ENCODE results near the gene FBXO47.
"Not testable (repeated sequence)": the region's sequence is repeated elsewhere in the genome, so short reads cannot be mapped to it uniquely, and the experiment has no call there.

Gene FBXO47

DNA sequence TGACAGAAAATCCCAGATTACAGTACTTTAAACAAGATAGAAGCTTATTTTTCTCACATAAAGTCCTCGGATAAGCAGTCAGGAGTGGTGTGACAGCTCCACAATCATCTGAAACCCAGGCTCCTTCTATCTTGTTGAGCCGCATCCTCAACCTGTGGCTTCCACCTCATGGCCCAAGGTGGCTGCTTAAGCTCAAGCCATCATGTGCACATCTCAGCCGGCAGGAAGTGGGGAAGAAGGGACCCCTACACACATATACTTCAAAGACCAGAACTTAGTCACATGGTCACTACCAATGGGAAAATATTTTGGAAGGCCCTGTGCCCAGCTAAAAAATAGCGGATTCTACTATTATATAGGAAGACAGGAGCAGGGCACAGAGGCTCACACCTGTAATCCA lies 11.0 kb upstream of the FBXO47 start:
- no peak for DNase-seq

DNA sequence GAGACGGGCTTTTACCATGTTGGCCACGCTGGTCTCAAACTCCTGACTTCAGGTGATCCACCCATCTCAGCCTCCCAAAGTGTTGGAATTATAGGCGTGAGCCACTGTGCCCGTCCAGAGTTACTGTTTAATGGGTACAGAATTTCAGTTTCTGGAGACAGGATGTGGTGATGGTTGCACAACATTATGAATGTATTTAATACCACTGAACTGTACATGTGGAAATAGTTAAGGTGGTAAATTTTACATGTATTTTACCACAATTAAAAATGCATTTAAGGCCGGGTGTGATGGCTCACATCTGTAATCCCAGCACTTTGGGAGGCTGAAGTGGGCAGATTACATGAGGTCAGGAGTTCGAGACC lies 9.0 kb upstream of the FBXO47 start:
- DNase-seq: peak; percentile 64

- no peak for DNase-seq
Observed at GRCh38 chr17:38970804-38971203, 3.6 kb upstream of the FBXO47 start.

- DNase-seq: no peak
Observed at GRCh38 chr17:38970128-38970527, 2.9 kb upstream of the FBXO47 start.

DNA sequence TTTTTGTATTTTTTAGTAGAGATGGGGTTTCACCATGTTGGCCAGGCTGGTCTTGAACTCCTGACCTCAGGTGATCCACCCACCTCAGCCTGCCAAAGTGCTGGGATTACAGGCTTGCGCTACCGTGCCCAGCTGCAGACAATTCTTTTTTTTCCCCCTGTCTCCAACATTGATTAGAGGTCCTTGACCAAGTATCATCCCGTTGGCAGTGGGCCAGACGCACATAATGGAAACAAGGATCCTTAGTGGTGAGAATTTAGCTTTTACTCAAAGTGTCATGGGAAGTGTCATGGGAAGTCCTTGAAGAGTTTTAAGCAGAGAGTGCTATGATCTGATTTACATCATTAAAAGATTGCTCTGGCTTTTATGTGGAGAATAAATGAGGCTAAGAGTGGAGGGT lies 2.1 kb upstream of the FBXO47 start:
- DNase-seq: no peak

DNA sequence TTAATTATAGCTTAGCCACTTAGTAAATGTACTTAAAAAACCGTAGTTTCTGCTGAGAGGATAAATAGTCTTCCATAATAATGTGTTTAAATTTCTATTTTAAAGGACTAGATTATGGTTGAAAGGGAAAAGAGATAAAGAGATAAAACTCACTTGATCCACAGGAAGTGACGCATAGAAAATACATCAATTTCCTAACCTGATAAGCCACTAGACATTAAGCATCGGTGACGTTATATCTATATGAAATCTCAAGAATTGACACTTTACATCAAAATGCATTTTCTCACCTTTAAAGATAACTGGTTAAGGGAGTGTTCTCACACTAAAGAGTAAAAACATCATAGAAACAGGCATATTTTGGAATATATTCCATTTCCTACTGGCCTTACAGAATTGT lies 5.8 kb downstream of the FBXO47 start:
- DNase-seq: no peak

GRCh38 chr17:38960402-38960801 lies 6.8 kb downstream of the FBXO47 start:
- DNase-seq: no peak

- DNase-seq: no peak
Observed at GRCh38 chr17:38959508-38959907, 7.7 kb downstream of the FBXO47 start.

DNA sequence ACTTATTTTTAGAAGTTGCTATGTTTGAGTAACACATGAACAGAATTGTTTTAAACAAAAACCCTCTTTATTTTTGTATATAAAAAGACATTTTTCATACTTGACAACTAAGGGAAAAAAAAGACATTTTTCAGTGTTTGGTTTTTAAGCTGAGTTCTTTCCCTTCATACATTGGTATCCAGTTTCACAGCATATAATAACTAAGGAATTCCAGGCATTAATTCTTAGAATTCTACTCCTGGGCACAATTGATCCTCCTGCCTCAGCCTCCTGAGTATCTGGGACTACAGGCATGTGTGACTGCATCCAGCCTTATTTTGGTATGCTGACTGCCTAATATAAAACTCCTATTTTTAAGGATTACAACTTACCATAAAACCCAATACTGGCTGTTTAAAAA lies 8.4 kb downstream of the FBXO47 start:
- peak; percentile 87 for DNase-seq

DNA sequence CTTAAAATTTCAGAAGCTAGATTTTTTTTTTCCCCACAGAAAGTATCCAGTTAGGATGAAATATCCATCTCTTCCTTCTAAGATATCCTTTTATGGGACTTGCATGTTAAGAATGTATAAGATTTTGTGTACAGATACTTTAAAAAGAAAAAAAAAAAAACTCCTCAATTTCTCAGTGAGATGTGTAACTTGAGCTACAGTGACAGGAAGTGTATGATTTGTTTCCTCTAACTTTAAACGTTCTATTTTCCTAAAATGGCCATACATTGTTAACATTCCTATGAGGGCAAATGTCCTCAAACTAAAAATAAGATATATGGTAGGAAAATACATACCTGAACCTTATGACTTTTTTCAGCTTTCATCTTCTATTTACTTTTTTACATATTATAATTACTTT lies 8.9 kb downstream of the FBXO47 start:
- peak; percentile 80 for DNase-seq

- DNase-seq: not testable (repeated sequence)
Observed at GRCh38 chr17:38953800-38954199, 13.4 kb downstream of the FBXO47 start.

- DNase-seq: no peak
Observed at GRCh38 chr17:38947189-38947588, 20.0 kb downstream of the FBXO47 start.

DNA sequence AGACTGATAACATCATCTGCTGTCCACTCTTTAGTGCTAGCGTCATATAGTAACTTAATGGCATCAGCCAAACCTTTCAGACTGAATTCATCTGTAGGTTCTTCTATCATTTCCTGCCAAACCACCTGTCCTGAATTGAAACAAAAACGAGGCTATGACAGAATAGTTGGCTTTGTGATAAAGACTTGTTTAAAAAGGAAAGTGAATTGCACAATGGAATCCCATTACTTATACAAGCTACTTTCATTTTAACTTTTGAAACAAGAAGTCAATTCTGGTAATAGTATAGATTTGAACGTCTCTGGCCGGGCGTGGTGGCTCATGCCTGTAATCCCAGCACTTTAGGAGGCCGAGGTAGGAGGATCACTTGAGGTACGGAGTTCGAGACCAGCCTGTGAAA lies 23.6 kb downstream of the FBXO47 start:
- DNase-seq: no peak

DNA sequence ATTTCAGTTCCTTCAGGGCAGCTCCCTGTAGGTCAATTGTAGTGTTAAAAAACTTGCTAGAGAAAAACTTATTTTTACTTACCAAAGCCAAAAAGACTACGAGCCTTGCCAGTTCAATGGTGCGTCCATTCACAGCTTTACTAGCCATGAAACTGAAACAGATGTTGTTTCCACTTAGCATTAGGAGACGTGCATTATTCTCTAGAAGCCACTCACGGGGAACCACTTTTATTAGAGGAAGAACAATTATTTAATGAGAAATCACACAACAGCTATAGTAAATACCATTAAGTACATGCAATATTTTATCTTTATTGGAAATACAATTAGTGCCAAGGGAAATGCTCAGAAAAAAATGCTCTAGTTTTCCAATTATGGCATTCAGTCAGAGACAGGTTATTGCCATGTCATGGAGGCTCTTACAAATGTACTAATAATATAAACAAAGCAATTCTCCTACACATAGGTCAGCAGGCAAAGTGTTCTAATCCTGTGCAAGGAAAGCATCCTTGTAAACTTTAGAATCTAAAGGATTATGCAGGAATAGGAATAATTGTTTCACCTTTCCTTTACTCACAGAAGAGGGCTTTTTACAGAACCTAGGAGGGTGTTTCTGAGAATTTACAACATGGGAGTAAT lies 24.4 kb downstream of the FBXO47 start:
- no peak for DNase-seq

DNA sequence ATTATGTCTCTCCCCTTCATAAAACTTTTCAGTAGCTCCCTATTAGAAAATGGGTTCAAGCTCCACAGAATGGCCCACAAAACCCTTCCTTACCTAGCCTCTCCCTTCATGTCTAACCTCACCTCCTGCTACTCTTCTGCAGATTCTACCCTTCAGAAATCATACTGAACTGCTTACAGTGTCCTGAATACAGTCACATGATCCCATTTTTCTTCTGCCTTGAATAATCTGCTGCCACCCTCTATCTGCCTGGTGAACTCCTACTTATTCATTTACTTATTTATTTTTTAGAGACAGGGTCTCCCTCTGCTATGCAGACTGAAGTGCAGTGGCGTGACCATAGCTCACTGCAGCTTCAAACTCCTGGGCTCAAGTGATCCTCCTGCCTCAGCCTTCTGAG lies 26.8 kb downstream of the FBXO47 start:
- no peak for DNase-seq

GRCh38 chr17:38939987-38940386 lies 27.2 kb downstream of the FBXO47 start:
- no peak for DNase-seq

GRCh38 chr17:38933962-38934361 lies 33.2 kb downstream of the FBXO47 start:
- DNase-seq: not testable (repeated sequence)

DNA sequence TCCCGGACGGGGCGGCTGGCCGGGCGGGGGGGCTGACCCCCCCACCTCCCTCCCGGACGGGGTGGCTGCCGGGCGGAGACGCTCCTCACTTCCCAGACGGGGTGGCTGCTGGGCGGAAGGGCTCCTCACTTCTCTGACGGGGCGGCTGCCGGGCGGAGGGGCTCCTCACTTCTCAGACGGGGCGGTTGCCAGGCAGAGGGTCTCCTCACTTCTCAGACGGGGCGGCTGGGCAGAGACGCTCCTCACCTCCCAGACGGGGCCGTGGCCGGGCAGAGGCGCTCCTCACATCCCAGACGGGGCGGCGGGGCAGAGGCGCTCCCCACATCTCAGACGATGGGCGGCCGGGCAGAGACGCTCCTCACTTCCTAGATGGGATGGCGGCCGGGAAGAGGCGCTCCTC lies 36.4 kb downstream of the FBXO47 start:
- DNase-seq: not testable (repeated sequence)

- peak; percentile 51 for DNase-seq
Observed at GRCh38 chr17:38926293-38927070, 40.7 kb downstream of the FBXO47 start.

- peak; percentile 66 for DNase-seq
Observed at GRCh38 chr17:38925263-38925995, 41.8 kb downstream of the FBXO47 start, which contains the start of gene LASP1NB. Gene LASP1NB (plus strand): TSS chr17:38925614.

GRCh38 chr17:38922538-38923297 lies 44.5 kb downstream of the FBXO47 start:
- DNase-seq: peak; percentile 84

DNA sequence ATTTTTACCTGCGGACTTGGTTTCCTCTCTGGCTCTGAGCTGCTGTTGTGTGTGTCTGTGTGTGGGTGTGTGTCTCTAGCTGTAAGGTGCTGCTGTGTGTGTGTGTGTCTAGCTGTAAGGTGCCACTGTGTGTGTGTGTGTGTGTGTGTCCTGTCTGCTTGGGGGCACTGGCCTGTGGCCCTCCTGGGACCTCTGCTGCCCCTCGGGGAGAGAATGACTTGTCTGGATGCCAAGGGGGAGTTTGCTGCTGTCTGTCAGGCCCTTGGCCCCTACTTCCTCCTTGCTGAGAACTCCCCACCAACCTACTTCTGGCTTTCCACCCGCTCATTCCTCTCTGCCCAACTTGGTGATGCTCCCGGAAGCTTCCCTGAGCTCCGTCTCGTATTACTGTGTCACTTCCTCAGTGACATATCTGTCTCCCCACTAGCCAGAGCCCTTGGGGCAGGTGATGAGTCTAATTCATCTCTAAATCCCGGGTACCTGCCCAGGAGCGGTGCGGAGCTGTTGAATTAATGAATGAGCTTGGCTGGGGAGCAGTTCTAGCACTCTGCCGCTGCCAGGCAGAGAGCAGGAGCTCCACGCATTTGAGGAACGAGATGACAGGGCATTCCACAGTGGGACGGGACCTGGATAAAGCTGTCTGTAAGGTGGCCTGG lies 45.3 kb downstream of the FBXO47 start:
- no peak for DNase-seq
